ENCODE measurements around the gene COL25A1.
A peak's percentile ranks its signal among the peaks of the same experiment; 100 is the strongest.

Gene COL25A1

DNA sequence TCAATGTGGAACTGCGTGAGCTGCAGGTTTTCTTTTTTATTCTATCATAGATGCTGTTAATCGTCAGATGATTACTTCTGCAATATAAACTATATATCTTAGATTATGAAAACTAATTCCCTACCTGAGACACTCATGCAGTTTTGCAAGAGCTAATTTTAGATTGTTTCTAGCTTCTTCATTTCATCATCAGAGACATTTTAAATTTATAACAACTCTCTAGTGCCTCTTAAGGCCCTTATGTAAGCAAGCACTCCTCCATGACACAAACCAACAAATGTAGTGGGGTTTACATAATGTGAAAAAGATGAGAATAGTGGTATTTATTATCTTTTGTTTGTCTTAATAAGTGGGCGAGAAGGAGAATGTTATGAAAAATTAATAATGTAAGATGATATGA is 369.4 kb downstream of the COL25A1 start:
- TF ChIP-seq, protein P1, sequence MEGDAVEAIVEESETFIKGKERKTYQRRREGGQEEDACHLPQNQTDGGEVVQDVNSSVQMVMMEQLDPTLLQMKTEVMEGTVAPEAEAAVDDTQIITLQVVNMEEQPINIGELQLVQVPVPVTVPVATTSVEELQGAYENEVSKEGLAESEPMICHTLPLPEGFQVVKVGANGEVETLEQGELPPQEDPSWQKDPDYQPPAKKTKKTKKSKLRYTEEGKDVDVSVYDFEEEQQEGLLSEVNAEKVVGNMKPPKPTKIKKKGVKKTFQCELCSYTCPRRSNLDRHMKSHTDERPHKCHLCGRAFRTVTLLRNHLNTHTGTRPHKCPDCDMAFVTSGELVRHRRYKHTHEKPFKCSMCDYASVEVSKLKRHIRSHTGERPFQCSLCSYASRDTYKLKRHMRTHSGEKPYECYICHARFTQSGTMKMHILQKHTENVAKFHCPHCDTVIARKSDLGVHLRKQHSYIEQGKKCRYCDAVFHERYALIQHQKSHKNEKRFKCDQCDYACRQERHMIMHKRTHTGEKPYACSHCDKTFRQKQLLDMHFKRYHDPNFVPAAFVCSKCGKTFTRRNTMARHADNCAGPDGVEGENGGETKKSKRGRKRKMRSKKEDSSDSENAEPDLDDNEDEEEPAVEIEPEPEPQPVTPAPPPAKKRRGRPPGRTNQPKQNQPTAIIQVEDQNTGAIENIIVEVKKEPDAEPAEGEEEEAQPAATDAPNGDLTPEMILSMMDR (IDR thresholded peaks at IDR 0.05; ENCODE audit: low read depth, low read length, missing control alignments), result no peak
- DNase-seq (ENCODE audit: extremely low read depth, low read depth), result no peak
- no peak overlapping the region for H3K4me3 ChIP-seq (replicated peaks; ENCODE audit: low read depth, low read length)

DNA sequence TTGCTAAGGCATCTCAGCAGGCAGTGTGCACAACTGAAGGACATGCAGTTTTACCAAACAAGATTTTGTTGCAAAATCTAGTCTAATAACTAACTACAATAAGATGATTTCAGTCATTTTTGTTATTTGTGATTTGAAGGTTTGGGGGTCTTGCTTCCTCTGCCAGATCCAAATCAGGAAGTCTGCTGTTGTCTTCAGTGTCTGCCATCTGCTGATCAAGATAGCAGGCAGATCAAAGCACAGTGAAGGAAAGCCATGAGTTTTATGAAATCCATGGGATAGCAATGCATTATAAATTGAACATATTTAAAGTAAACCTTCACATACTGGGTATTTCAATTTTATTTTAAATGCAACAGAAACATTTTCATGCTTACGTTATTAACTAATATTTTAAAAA is 370.5 kb downstream of the COL25A1 start:
- H3K4me3 ChIP-seq (replicated peaks; ENCODE audit: low read depth, low read length), result no peak overlapping the region
- TF ChIP-seq, protein P1 (IDR thresholded peaks at IDR 0.05; ENCODE audit: low read depth, low read length, missing control alignments), result no peak
- no peak for DNase-seq (ENCODE audit: extremely low read depth, low read depth)

DNA sequence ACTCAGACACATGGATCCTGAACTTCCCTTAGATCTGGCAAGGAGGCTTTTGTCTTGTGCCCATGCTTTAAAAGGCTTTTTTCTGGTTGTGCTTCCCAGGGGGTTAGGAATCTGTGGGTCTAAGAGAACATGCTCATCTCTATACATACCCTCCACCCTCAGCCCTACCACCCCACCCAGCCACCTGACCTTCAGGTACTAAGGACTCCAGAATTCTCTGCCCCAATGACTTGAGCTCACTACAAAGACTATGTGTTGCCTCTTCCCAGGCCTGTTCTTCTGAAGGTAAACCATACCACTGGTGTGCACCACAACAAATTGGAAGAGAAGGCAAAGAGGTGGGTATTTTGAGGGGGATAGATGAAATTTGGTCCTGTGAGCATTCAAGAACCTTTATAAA is 372.3 kb downstream of the COL25A1 start:
- H3K4me3 ChIP-seq (replicated peaks; ENCODE audit: low read depth, low read length), result no peak overlapping the region
- no peak for DNase-seq (ENCODE audit: extremely low read depth, low read depth)
- TF ChIP-seq, protein P1 (IDR thresholded peaks at IDR 0.05; ENCODE audit: low read depth, low read length, missing control alignments), result no peak

DNA sequence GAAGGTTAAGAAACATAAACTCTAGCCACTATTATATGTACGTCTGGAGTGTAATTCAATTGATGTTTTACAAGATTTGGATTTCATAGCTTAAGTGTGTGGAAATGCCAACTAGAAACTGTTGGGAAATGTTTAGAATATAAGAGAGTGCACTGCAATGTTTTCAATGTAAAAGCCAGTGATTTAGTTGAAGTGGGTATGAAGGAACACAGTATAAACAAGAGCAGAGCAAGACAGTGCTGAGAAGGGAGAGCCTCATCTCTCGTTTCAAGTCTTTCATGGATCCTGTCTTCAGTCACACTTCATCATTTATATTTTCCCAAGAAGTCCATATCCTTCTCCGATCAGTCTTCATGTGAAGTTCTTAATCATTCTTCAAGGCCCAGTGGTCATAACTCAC is 375.7 kb downstream of the COL25A1 start:
- DNase-seq (ENCODE audit: extremely low read depth, low read depth), result no peak
- TF ChIP-seq, protein P1 (IDR thresholded peaks at IDR 0.05; ENCODE audit: low read depth, low read length, missing control alignments), result no peak
- no peak overlapping the region for H3K4me3 ChIP-seq (replicated peaks; ENCODE audit: low read depth, low read length)

DNA sequence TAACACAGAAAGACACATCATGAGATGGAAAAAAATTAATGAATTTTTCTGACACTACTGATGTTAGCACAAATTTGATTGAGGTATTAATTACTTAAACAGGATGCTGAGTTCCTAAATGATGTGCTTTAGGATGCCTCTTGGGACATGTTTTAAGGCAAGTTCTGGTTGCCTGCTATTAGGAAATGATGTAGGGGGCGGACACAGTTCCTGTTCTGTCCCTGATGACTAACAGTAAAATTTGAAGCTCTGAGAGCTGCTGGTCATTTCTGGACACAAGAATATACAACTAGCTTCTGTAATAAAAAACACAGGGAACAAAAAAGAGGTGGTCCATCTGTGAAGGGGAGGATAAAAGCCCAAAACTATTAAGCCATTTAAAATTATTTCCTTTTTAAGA is 376.4 kb downstream of the COL25A1 start:
- H3K4me3 ChIP-seq (replicated peaks; ENCODE audit: low read depth, low read length), result no peak overlapping the region
- TF ChIP-seq, protein P1 (IDR thresholded peaks at IDR 0.05; ENCODE audit: low read depth, low read length, missing control alignments), result no peak
- DNase-seq (ENCODE audit: extremely low read depth, low read depth), result peak; percentile 12

DNA sequence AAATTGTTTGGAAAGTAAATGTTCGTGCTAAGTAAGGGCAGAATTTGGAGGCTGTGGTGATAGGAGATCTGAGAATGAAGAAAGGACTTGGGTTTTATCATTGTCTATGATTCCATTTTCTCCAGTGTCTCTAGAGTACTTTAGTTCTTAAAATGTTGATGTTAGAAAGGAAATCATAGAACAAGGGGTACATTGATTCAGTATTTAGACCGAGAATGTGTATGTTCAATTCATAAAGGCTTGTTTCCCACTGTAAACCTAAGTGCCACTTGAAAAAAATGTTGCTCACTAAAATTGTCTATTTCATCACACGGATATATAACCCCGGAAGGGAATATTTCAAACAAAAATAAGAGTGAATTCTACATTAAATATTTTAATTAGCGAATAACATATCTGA is 380.3 kb downstream of the COL25A1 start:
- no peak for DNase-seq (ENCODE audit: extremely low read depth, low read depth)
- TF ChIP-seq, protein P1 (IDR thresholded peaks at IDR 0.05; ENCODE audit: low read depth, low read length, missing control alignments), result no peak
- H3K4me3 ChIP-seq (replicated peaks; ENCODE audit: low read depth, low read length), result no peak overlapping the region

DNA sequence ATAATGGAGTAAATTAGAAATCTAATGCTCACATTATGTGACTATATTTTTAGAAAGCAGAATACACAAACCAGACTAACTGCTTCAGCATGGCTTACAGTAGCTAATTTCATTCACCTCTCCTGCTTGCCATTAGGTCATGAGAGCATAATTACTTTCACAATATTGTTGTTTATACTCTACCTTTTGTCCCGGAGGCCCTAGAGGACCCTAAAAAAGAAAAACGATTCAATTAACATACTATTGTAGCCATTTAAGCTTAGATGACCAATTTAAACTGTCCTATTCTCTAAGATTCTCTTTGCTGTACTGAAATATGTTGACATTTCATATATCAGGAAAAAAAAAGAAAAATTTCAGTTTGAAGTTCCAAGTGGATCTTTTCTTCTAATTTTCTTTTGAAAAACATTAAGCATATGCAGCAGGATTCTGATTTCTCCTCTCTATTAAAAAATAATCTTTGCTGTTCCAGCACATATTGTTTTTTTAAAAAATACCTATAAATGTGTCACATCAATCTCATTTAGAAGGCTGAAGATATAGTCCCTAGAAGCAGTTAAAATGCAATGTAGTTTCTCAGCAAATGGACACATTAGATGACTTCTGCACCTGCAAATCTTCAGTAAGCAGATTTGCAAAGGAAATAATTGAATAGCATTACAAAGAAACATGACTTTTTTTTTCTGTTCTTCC is 381.9 kb downstream of the COL25A1 start:
- TF ChIP-seq, protein P1 (IDR thresholded peaks at IDR 0.05; ENCODE audit: low read depth, low read length, missing control alignments), result no peak
- no peak overlapping the region for H3K4me3 ChIP-seq (replicated peaks; ENCODE audit: low read depth, low read length)
- DNase-seq (ENCODE audit: extremely low read depth, low read depth), result no peak

Data from HFF-Myc (cell line).